Measurements from ENCODE around the gene ENTR1. TPM values are rescaled to one million over a fixed set of nuclear protein-coding genes. Genes with fewer than 3 reads are reported as not detected.

ENTR1 gene
- total and polyA plus RNA-seq, 2 donors (not counting 1 experiment from before 2014, with no cell fraction given), result 77.7 to 86.3 TPM

GRCh38 chr9:136397643-136398042 lies 12.8 kb downstream of the ENTR1 start:
- no peak overlapping the region for H2AFZ ChIP-seq (ENCODE audit: insufficient read depth, low read depth, low read length, poor library complexity, severe bottlenecking)
- no peak overlapping the region for H3K4me3 ChIP-seq (ENCODE audit: control extremely low read depth in 1 of 5, extremely low read depth in 1 of 5, insufficient read depth in 1 of 5, low read depth in 2 of 5, low read length in 4 of 5)
- intact Hi-C loops (cut with micrococcal nuclease), result no loop called here
- peaks cover 47% of the 10 kb centered on the region for H3K79me2 ChIP-seq (ENCODE audit: control insufficient read depth, insufficient read depth, low read length)
- WGBS (ENCODE audit: insufficient coverage), result no CpG with 5 or more reads among the region's 6 CpGs
- no peaks in the 10 kb centered on the region for H3K9me3 Mint-ChIP-seq (ENCODE audit: insufficient read depth)
- peaks cover 25% of the 10 kb centered on the region for H4K20me1 ChIP-seq (ENCODE audit: control insufficient read depth, insufficient read depth, low read length, poor library complexity, severe bottlenecking)
- H3K4me3 Mint-ChIP-seq, result no peak overlapping the region
- H3K27me3 Mint-ChIP-seq, result no peaks in the 10 kb centered on the region
- H3K4me1 ChIP-seq (ENCODE audit: control insufficient read depth in 2 of 2, insufficient read depth in 2 of 2, low read length in 2 of 2), result peaks cover 15 to 17% of the 10 kb centered on the region in 2 donors
- H3K27ac ChIP-seq (ENCODE audit: low read length in 2 of 2), result no peak overlapping the region
- peaks cover 3 to 53% of the 10 kb centered on the region in 2 experiments for H3K36me3 ChIP-seq (replicated peaks in 1 of 2; ENCODE audit: control extremely low read depth in 1 of 2, control insufficient read depth in 1 of 2, extremely low read depth in 1 of 2, insufficient read depth in 2 of 2, low read length in 1 of 2)
- DNase-seq, result no peak
- TF ChIP-seq CTCF (IDR thresholded peaks at IDR 0.05), result no peak
- no peak for TF ChIP-seq EZH2 (IDR thresholded peaks at IDR 0.05; ENCODE audit: borderline replicate concordance, insufficient read depth, low read depth, low read length, poor library complexity, severe bottlenecking)
- H3K27me3 ChIP-seq (replicated peaks in 1 of 4; ENCODE audit: control extremely low read depth in 1 of 4, control insufficient read depth in 3 of 4, insufficient read depth in 4 of 4, low read length in 3 of 4), result no peaks in the 10 kb centered on the region
- CTCF ChIA-PET, result no interaction called here
- POLR2A ChIA-PET, result no interaction called here
- H3K27ac Mint-ChIP-seq, result no peak overlapping the region
- H3K9me3 ChIP-seq (ENCODE audit: control extremely low read depth in 1 of 3, control insufficient read depth in 2 of 3, insufficient read depth in 1 of 3, low read length in 2 of 3), result no peaks in the 10 kb centered on the region
- no peak overlapping the region for H3K4me2 ChIP-seq (replicated peaks; ENCODE audit: low read depth, low read length, poor library complexity, severe bottlenecking)
- H3K9ac ChIP-seq (ENCODE audit: low read length), result no peak overlapping the region
- peaks cover 22% of the 10 kb centered on the region for H3K4me1 Mint-ChIP-seq
- no peak for ATAC-seq (ENCODE audit: low read depth)

GRCh38 chr9:136396219-136396515 lies 14.2 kb downstream of the ENTR1 start:
- ChIA-PET CTCF (interaction anchor here (1.3 kb wide), 1 partner anchor 33 kb away, joined by 6 read pairs; the partner anchor contains the start of gene DNLZ), POLR2A (no interaction called here)
- Histone ChIP-seq H3K36me3 (replicated peaks in 1 of 2; ENCODE audit: control extremely low read depth in 1 of 2, control insufficient read depth in 1 of 2, extremely low read depth in 1 of 2, insufficient read depth in 2 of 2, low read length in 1 of 2) (peaks cover 3 to 61% of the 10 kb centered on the region in 2 experiments), H3K4me3 (ENCODE audit: control extremely low read depth in 1 of 5, extremely low read depth in 1 of 5, insufficient read depth in 1 of 5, low read depth in 2 of 5, low read length in 4 of 5) (no peak overlapping the region), H3K4me2 (replicated peaks; ENCODE audit: low read depth, low read length, poor library complexity, severe bottlenecking) (no peak overlapping the region), H3K27me3 (replicated peaks in 1 of 4; ENCODE audit: control extremely low read depth in 1 of 4, control insufficient read depth in 3 of 4, insufficient read depth in 4 of 4, low read length in 3 of 4) (no peaks in the 10 kb centered on the region), H2AFZ (ENCODE audit: insufficient read depth, low read depth, low read length, poor library complexity, severe bottlenecking) (no peak overlapping the region), H3K4me1 (ENCODE audit: control insufficient read depth in 2 of 2, insufficient read depth in 2 of 2, low read length in 2 of 2) (peaks cover 15 to 17% of the 10 kb centered on the region in 2 donors), H4K20me1 (ENCODE audit: control insufficient read depth, insufficient read depth, low read length, poor library complexity, severe bottlenecking) (peaks cover 25% of the 10 kb centered on the region), H3K27ac (ENCODE audit: low read length in 2 of 2) (no peak overlapping the region), H3K9me3 (ENCODE audit: control extremely low read depth in 1 of 3, control insufficient read depth in 2 of 3, insufficient read depth in 1 of 3, low read length in 2 of 3) (no peaks in the 10 kb centered on the region), H3K9ac (ENCODE audit: low read length) (no peak overlapping the region), H3K79me2 (ENCODE audit: control insufficient read depth, insufficient read depth, low read length) (peaks cover 44% of the 10 kb centered on the region)
- Mint-ChIP-seq H3K27ac (no peak overlapping the region), H3K9me3 (ENCODE audit: insufficient read depth) (no peaks in the 10 kb centered on the region), H3K4me3 (no peak overlapping the region), H3K4me1 (peaks cover 15% of the 10 kb centered on the region), H3K27me3 (no peaks in the 10 kb centered on the region)
- DNase-seq (no peak), ATAC-seq (ENCODE audit: low read depth) (no peak)
- intact Hi-C loops (cut with micrococcal nuclease), result no loop called here
- WGBS (ENCODE audit: insufficient coverage), result 92% methylated on average over 2 of the region's 4 CpGs
- TF ChIP-seq EZH2 (IDR thresholded peaks at IDR 0.05; ENCODE audit: borderline replicate concordance, insufficient read depth, low read depth, low read length, poor library complexity, severe bottlenecking) (no peak), CTCF (IDR thresholded peaks at IDR 0.05) (no peak)

Data from B cell (primary cell).